Stimulated activated CD8-positive, alpha-beta memory T cell treated with anti-CD3 and anti-CD28 coated beads, Interleukin-12 subunit alpha, Interleukin-12 subunit beta, amount 100 ng/mL, for 4 hours (primary cell): Measurements from ENCODE around the gene FBXL17.

Source experiments
- DNase-seq: peaks from one replicate; pipeline ENCODE4 v3.0.0-alpha.2; 2020; ENCODE audit warnings: low read depth

FBXL17 gene

GRCh38 chr5:108373426-108373825 is 8.5 kb downstream of the FBXL17 start:
- DNase-seq, result no peak

GRCh38 chr5:108372369-108372768 is 9.5 kb downstream of the FBXL17 start:
- no peak for DNase-seq

GRCh38 chr5:108371263-108371662 is 10.6 kb downstream of the FBXL17 start:
- DNase-seq, result no peak

- no peak for DNase-seq
These were observed 12.7 kb downstream of the FBXL17 start for GRCh38 chr5:108369167-108369566.

GRCh38 chr5:108367679-108368334 is 14.1 kb downstream of the FBXL17 start:
- no peak for DNase-seq

- no peak for DNase-seq
These were observed 15.4 kb downstream of the FBXL17 start for GRCh38 chr5:108366500-108366899.

- no peak for DNase-seq
These were observed 20.1 kb downstream of the FBXL17 start for GRCh38 chr5:108361771-108362170.

GRCh38 chr5:108361239-108361638 is 20.7 kb downstream of the FBXL17 start:
- DNase-seq, result no peak

- DNase-seq, result no peak
These were observed 21.6 kb downstream of the FBXL17 start for GRCh38 chr5:108360280-108360679.

GRCh38 chr5:108356286-108356685 is 25.6 kb downstream of the FBXL17 start:
- DNase-seq, result no peak

- DNase-seq, result no peak
These were observed 28.8 kb downstream of the FBXL17 start for GRCh38 chr5:108353087-108353486.

GRCh38 chr5:108345541-108346171 is 36.2 kb downstream of the FBXL17 start:
- DNase-seq, result no peak

GRCh38 chr5:108344103-108344822 is 37.6 kb downstream of the FBXL17 start:
- DNase-seq, result no peak

GRCh38 chr5:108341866-108342265 is 40.0 kb downstream of the FBXL17 start:
- no peak for DNase-seq

GRCh38 chr5:108340131-108340530 is 41.8 kb downstream of the FBXL17 start:
- no peak for DNase-seq

GRCh38 chr5:108339220-108339619 is 42.7 kb downstream of the FBXL17 start:
- DNase-seq, result no peak

GRCh38 chr5:108334225-108334624 is 47.7 kb downstream of the FBXL17 start:
- no peak for DNase-seq

- no peak for DNase-seq
These were observed 54.9 kb downstream of the FBXL17 start for GRCh38 chr5:108326982-108327381.

- DNase-seq, result no peak
These were observed 57.0 kb downstream of the FBXL17 start for GRCh38 chr5:108324886-108325285.

GRCh38 chr5:108321341-108321740 is 60.6 kb downstream of the FBXL17 start:
- DNase-seq, result no peak

- DNase-seq, result no peak
These were observed 61.7 kb downstream of the FBXL17 start for GRCh38 chr5:108320231-108320630.

- DNase-seq, result no peak
These were observed 66.1 kb downstream of the FBXL17 start for GRCh38 chr5:108315829-108316228.

- DNase-seq, result no peak
These were observed 69.6 kb downstream of the FBXL17 start for GRCh38 chr5:108312258-108312657.
